Measurements from ENCODE around the gene D2HGDH. TPM values are rescaled to one million over a fixed set of nuclear protein-coding genes. Genes with fewer than 3 reads are reported as not detected.
A peak's percentile ranks its signal among the peaks of the same experiment; 100 is the strongest.

Gene D2HGDH
- total RNA-seq, 1 donor from 2014 or later: 10.0 TPM

- no peaks in the 10 kb centered on the region for H3K27me3 ChIP-seq (ENCODE audit: insufficient read depth, low read length)
- no peak overlapping the region for H2AFZ ChIP-seq (ENCODE audit: low read depth, low read length)
- peak overlapping the region; percentile 67 for H3K4me2 ChIP-seq (ENCODE audit: low read length)
- no peaks in the 10 kb centered on the region for H3K36me3 ChIP-seq (ENCODE audit: insufficient read depth, low read length)
- TF ChIP-seq, protein P1, sequence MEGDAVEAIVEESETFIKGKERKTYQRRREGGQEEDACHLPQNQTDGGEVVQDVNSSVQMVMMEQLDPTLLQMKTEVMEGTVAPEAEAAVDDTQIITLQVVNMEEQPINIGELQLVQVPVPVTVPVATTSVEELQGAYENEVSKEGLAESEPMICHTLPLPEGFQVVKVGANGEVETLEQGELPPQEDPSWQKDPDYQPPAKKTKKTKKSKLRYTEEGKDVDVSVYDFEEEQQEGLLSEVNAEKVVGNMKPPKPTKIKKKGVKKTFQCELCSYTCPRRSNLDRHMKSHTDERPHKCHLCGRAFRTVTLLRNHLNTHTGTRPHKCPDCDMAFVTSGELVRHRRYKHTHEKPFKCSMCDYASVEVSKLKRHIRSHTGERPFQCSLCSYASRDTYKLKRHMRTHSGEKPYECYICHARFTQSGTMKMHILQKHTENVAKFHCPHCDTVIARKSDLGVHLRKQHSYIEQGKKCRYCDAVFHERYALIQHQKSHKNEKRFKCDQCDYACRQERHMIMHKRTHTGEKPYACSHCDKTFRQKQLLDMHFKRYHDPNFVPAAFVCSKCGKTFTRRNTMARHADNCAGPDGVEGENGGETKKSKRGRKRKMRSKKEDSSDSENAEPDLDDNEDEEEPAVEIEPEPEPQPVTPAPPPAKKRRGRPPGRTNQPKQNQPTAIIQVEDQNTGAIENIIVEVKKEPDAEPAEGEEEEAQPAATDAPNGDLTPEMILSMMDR (IDR thresholded peaks at IDR 0.05; ENCODE audit: insufficient read depth, low read depth, low read length): no peak
- TF ChIP-seq EZH2 (IDR thresholded peaks at IDR 0.05; ENCODE audit: insufficient read depth, low read length): no peak
- DNase-seq (ENCODE audit: low read depth) (peak; percentile 53), FAIRE-seq (no peak)
- Mint-ChIP-seq H3K27me3 (ENCODE audit: low read depth, unreplicated experiment) (peaks cover 4% of the 10 kb centered on the region), H3K4me1 (ENCODE audit: low read depth, unreplicated experiment) (no peaks in the 10 kb centered on the region), H3K9me3 (ENCODE audit: unreplicated experiment) (no peaks in the 10 kb centered on the region), H3K36me3 (ENCODE audit: low read depth, unreplicated experiment) (peaks cover 3% of the 10 kb centered on the region), H3K27ac (ENCODE audit: unreplicated experiment) (no peak overlapping the region), H3K4me3 (ENCODE audit: unreplicated experiment) (no peak overlapping the region)
- no peak overlapping the region for H3K4me3 ChIP-seq (ENCODE audit: insufficient read depth, low read depth, low read length)
- no peak overlapping the region for H3K9ac ChIP-seq (ENCODE audit: low read length)
- H3K9me3 ChIP-seq (ENCODE audit: insufficient read depth, low read depth, low read length): no peaks in the 10 kb centered on the region
- no peaks in the 10 kb centered on the region for H3K79me2 ChIP-seq (ENCODE audit: insufficient read depth, low read length)
- H4K20me1 ChIP-seq (ENCODE audit: insufficient read depth, low read length): no peaks in the 10 kb centered on the region
- peaks cover 11% of the 10 kb centered on the region for H3K4me1 ChIP-seq (ENCODE audit: insufficient read depth, low read length)
- no peak overlapping the region for H3K27ac ChIP-seq (ENCODE audit: low read depth, low read length)
Observed at GRCh38 chr2:241774419-241775222, 40.2 kb downstream of the D2HGDH start.

DNA sequence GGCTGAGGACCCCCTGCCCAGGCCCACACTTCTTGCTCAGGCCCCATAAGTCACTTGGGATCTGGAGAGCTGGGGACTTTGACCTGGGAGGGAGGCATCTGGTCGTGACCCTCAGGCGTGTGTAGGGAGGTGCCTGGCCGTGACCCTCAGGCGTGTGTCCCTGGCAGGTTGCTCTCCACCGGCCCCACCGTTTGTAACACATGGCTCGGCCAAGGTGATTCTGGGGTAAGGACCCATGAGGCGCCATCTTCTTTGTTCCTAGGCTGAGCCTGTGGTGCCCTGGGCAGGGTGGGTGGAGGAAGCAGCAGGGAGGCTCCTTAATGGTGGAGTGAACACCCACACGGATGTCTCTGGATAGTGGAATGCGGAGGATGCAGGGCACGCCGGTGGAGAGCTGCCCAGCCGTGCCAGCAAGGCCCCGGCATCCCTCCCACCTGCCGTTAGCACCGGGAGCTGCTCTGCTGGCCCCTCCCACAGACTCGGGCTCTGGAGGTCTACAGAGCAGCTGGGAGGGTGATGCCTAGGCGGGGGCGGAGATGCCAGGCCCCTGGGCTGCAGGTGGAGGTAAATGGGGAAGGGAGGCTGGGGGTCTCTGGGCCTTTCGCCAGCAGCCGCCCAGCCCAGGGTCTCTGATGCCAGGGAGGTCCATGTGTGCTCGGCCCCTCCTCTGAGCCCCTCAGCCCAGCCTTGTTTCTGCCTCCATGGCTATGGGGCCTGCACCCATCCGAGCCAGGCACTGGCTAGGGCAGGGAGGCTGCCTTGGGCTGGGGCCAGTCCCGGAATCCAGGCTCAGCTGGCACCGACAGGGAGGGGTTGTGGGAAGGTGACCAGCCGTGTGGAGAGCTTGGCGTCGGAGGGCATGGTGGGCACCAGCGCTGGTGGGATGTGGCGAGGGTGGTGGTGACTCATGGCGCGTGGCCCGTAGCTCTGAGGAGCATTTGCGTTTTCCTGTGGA lies 41.1 kb downstream of the D2HGDH start:
- Histone ChIP-seq H3K4me3 (ENCODE audit: insufficient read depth, low read depth, low read length) (no peak overlapping the region), H4K20me1 (ENCODE audit: insufficient read depth, low read length) (no peaks in the 10 kb centered on the region), H3K27ac (ENCODE audit: low read depth, low read length) (no peak overlapping the region), H2AFZ (ENCODE audit: low read depth, low read length) (no peak overlapping the region), H3K9me3 (ENCODE audit: insufficient read depth, low read depth, low read length) (no peaks in the 10 kb centered on the region), H3K9ac (ENCODE audit: low read length) (no peak overlapping the region), H3K27me3 (ENCODE audit: insufficient read depth, low read length) (no peaks in the 10 kb centered on the region), H3K4me1 (ENCODE audit: insufficient read depth, low read length) (peaks cover 11% of the 10 kb centered on the region), H3K79me2 (ENCODE audit: insufficient read depth, low read length) (no peaks in the 10 kb centered on the region), H3K36me3 (ENCODE audit: insufficient read depth, low read length) (no peaks in the 10 kb centered on the region), H3K4me2 (ENCODE audit: low read length) (peak overlapping the region; percentile 67)
- no peak for TF ChIP-seq EZH2 (IDR thresholded peaks at IDR 0.05; ENCODE audit: insufficient read depth, low read length)
- TF ChIP-seq, protein P1 (IDR thresholded peaks at IDR 0.05; ENCODE audit: insufficient read depth, low read depth, low read length): no peak
- H3K4me3 Mint-ChIP-seq (ENCODE audit: unreplicated experiment): no peak overlapping the region
- no peaks in the 10 kb centered on the region for H3K9me3 Mint-ChIP-seq (ENCODE audit: unreplicated experiment)
- peaks cover 4% of the 10 kb centered on the region for H3K27me3 Mint-ChIP-seq (ENCODE audit: low read depth, unreplicated experiment)
- H3K4me1 Mint-ChIP-seq (ENCODE audit: low read depth, unreplicated experiment): no peaks in the 10 kb centered on the region
- H3K36me3 Mint-ChIP-seq (ENCODE audit: low read depth, unreplicated experiment): peaks cover 3% of the 10 kb centered on the region
- no peak for DNase-seq (ENCODE audit: low read depth)
- FAIRE-seq: no peak
- no peak overlapping the region for H3K27ac Mint-ChIP-seq (ENCODE audit: unreplicated experiment)
